GM18526 (cell line): ENCODE measurements around the gene UNC80.

Experiments used
- POLR2A ChIP-seq: IDR thresholded peaks from 3 replicates; pipeline ENCODE4 v1.6.1; 2011; ENCODE audit not compliant: insufficient read length; ENCODE audit errors: extremely low read depth

The UNC80 gene

DNA sequence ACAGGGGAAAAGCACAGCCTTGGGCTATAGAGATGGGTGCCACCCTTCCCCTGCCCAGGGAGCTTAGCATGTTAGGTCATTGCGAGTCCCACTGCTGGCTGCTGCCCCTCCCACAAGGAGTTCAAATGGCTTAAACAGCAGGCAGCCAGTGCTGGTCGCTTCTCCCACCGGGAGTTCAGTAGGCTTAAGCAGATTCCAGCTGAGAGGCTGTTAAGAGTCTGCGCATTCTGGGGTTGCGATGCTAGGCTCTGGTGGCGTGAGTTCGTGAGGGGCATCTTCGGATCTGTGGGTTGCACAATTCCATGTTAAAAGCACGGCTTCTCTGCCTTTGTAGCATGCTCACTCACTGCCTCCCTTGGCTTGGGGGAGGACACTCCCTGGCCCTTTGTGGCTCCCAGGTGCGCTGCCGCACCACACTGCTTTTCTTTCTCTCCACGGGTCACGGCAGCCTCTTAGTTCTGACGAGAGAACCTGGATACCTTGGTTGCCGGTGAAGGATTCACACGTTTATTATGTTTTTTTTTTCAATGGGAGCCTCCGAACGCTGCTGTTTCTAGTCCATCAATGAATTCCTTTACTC is 93.2 kb downstream of the UNC80 start:
- no peak for TF ChIP-seq POLR2A

- no peak for TF ChIP-seq POLR2A
Measured at GRCh38 chr2:209868271-209868994, 96.8 kb downstream of the UNC80 start.

- TF ChIP-seq POLR2A = no peak
Measured at GRCh38 chr2:209870067-209870466, 98.4 kb downstream of the UNC80 start.

DNA sequence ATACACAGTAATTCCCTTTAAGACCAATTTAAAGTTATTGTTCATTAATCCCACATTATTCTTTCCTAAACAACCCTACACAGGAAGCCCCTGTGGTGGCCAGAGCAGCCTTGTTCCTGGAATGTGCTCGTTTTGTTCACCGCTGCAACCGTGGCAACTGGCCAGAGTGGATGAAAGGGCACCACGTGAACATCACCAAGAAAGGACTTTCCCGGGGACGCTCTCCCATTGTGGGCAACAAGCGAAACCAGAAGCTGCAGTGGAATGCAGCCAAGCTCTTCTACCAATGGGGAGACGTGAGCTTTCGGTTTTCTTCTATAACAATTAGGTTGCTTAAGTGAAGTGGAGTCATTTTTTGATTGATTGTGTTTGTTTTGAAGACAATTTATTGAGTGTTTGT is 101.0 kb downstream of the UNC80 start:
- TF ChIP-seq POLR2A = no peak

- no peak for TF ChIP-seq POLR2A
Measured at GRCh38 chr2:209875270-209875669, 103.6 kb downstream of the UNC80 start.

DNA sequence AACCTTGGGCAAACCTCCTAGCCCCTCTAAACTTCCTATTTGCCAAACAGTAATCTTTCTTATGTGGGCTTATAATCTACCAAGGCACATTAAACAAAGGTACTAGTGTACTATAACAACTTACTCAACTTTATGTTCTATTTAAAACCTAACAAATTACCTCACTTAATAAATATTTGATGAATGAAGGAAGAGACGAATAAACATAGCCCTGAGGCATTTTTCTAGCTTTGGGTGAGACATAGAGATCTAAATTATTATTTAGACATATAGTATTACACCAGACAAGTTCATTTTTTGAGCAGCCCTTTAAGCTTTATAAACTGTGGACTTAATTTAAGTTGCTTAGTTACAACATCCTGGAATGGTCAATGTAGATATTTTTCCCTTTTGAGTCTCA is 104.6 kb downstream of the UNC80 start:
- no peak for TF ChIP-seq POLR2A

GRCh38 chr2:209878701-209879100 is 107.1 kb downstream of the UNC80 start:
- TF ChIP-seq POLR2A = no peak

GRCh38 chr2:209900638-209901037 is 129.0 kb downstream of the UNC80 start:
- TF ChIP-seq POLR2A = no peak

DNA sequence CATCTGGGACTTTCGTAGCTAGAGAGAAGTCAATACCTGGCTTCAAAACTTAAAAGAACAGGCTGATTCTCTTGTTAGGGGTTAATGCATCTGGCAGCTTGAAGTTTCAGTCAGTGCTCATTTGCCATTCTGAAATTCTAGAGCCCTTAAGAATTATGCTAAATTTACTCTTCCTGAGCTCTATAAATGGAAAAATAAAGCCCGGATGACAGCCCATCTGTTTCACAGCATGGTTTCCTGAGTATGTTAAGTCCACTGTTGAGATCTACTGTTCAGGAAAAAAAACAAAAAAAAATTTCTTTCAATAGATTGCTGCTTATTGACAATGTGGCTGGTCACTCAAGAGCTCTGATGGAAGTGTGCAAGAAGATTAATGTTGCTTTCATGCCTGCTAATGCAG is 129.5 kb downstream of the UNC80 start:
- no peak for TF ChIP-seq POLR2A

DNA sequence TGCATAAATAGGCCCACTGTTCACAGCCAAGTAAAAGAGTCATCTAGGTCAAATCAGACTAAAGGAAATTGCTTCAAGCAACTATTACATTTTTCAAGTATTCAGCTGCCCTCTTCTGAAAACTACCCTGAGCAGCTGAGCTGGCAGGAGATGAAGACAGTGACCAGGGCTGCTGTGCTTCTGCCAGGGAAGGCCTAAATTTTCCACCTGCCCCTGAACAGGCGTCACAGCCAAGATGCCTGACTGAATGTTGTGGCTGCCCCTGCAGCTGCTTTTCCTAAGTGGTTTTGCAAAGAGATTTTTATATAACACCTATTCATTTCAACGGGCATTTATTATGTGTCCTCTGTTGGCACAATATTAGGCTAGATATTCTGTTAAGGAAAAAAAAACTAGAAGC is 134.1 kb downstream of the UNC80 start:
- no peak for TF ChIP-seq POLR2A

DNA sequence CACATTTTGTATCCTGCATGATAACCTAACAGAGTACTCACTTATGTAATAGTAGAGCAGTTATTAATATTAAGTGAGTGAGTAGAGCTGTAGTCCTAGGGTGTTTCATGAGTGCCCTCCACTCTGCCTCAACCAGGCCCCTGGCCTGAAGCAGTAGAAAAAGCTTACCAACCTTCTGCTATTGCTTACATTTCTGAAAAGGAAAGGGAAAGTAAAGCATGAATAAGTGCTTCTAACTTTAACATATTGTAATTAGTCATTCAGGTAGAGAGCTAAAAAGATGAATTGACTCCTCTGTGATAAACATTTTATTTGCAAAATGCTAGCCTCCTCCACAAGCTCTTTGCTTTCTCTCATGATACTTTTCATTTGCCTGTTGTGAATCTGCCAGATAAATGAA is 136.1 kb downstream of the UNC80 start:
- no peak for TF ChIP-seq POLR2A

DNA sequence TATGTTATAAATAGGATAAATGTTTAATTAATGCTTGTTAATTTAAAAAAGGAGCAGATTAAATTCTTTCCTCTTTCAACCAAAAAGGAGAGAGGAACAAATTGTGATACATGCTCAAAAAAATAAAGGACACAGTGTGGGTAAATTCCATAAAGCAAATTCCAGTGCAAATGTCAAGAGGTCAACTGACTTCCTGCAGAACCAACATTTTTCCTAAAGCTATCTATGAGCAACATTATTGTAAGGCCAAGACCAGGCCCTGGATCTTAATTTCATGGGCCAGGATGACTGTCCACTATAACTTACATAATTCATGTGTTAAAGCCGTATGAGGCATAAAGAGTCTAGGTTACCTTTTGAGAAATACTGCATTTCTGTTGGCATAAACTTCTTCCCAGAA is 136.9 kb downstream of the UNC80 start:
- no peak for TF ChIP-seq POLR2A

- TF ChIP-seq POLR2A = no peak
Measured at GRCh38 chr2:209911486-209911885, 139.9 kb downstream of the UNC80 start.

- TF ChIP-seq POLR2A = no peak
Measured at GRCh38 chr2:209913786-209914345, 142.2 kb downstream of the UNC80 start.

DNA sequence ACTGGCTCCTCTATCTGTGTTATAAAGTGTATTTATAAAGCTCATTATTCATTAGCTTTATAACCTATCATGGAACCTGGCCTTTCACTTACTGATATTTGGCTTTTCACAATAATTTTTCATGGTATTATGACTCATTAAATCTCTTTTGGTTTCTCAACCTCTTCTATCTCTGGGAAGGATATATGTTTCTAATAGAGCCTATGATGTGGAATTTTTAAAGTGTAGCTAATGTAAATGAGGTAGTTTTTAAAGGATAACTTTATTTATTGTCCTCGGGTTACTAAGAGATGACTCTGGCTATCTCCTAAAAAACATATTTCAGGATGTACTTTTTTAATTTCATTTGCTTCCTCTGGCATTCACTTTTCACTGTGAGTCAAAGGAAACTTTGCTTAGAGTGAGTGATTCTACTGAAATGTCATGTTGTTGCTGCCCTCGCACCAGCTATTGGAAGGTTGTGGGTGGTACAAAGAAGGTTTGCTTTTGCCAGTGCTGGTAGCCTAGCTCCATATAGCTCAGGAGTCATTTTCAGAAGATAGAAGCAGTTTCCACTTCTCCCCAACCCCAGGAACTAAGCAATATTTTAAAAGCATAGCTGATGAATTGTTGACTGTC is 145.6 kb downstream of the UNC80 start:
- TF ChIP-seq POLR2A = no peak

- no peak for TF ChIP-seq POLR2A
Measured at GRCh38 chr2:209918251-209918650, 146.6 kb downstream of the UNC80 start.
